Measurements from ENCODE around the gene SCGB1D4.
"Not testable (repeated sequence)": the region's sequence is repeated elsewhere in the genome, so short reads cannot be mapped to it uniquely, and the experiment has no call there.

The SCGB1D4 gene

GRCh38 chr11:62326719-62327118 is 27.8 kb upstream of the SCGB1D4 start:
- H3K27me3 ChIP-seq (ENCODE audit: insufficient read depth, poor library complexity, severe bottlenecking); DNase-seq (ENCODE audit: low read depth in 1 of 2, low spot score in 1 of 2); H3K27ac ChIP-seq (replicated peaks); H3K4me3 ChIP-seq (replicated peaks; ENCODE audit: insufficient read depth, low read length): not testable (repeated sequence)
- peak; percentile 58; the same call in 1 of the 2 replicates for TF ChIP-seq SPI1 (IDR thresholded peaks at IDR 0.05; ENCODE audit: borderline replicate concordance, low read depth)

DNA sequence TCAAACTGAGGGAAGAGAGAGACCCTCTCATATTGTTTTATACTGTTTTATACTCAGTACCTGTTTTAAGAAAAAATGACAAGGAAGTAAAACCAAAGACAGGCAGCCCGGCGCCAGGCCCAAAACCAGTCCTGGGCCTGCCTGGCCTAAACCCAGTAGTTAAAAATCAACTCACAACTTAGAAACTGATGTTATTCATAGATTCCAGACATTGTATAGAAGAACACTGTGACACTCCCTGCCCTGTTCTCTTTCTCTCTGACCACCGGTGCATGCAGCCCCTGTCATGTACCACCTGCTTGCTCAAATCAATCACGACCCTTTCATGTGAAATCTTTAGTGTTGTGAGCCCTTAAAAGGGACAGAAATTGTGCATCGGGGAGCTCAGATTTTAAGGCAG is 26.9 kb upstream of the SCGB1D4 start:
- not testable (repeated sequence) for H3K27ac ChIP-seq (replicated peaks); H3K4me3 ChIP-seq (replicated peaks; ENCODE audit: insufficient read depth, low read length); DNase-seq (ENCODE audit: low read depth in 1 of 2, low spot score in 1 of 2); H3K27me3 ChIP-seq (ENCODE audit: insufficient read depth, poor library complexity, severe bottlenecking)

DNA sequence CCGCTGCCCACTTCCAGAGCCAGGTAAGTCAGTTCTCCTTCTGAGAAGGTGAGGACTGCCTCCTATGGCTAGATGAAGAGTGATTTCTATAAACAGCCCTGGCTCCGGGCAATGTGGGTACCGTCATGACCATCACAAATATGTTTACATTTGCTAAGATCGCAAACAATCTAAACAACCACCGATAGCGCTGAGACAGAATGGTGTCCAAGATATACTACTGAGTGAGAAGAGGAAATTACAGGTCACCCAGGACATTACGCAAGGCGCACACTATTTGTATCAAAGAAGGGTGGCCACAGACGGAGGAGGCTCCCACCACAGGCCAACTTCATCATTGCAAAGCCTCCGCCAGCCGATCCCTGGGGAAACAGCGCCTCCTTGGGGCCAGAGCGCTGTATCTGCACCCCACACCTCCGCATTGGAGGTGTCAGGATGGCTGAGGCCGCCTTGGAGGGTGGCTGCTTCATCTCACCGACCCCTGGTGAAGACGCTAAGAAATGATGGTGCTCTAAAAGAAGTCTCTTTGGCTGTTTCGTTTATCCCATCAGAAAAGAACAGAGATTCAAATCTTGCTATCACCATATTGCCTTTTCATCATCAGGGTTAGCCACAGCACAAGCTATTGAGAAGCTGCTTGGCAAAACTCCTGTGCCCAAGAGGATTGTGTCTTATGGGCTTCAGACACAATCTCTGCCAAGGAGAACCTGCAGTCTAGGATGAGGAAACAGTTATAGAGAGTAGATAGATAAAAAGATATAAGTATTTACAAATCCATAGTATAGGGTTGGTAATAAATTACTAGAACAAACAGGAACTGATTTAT is 26.1 kb upstream of the SCGB1D4 start:
- Histone ChIP-seq H3K27me3 (ENCODE audit: insufficient read depth, poor library complexity, severe bottlenecking) (no peaks in the 10 kb centered on the region), H3K4me3 (replicated peaks; ENCODE audit: insufficient read depth, low read length) (no peak overlapping the region), H3K27ac (replicated peaks) (no peak overlapping the region)
- TF ChIP-seq POLR2AphosphoS5 (IDR thresholded peaks at IDR 0.05; ENCODE audit: low read depth) (no peak), SPI1 (IDR thresholded peaks at IDR 0.05; ENCODE audit: borderline replicate concordance, low read depth) (no peak), GABPA (IDR thresholded peaks at IDR 0.05; ENCODE audit: low read depth) (no peak)
- TF ChIP-seq, protein P1, sequence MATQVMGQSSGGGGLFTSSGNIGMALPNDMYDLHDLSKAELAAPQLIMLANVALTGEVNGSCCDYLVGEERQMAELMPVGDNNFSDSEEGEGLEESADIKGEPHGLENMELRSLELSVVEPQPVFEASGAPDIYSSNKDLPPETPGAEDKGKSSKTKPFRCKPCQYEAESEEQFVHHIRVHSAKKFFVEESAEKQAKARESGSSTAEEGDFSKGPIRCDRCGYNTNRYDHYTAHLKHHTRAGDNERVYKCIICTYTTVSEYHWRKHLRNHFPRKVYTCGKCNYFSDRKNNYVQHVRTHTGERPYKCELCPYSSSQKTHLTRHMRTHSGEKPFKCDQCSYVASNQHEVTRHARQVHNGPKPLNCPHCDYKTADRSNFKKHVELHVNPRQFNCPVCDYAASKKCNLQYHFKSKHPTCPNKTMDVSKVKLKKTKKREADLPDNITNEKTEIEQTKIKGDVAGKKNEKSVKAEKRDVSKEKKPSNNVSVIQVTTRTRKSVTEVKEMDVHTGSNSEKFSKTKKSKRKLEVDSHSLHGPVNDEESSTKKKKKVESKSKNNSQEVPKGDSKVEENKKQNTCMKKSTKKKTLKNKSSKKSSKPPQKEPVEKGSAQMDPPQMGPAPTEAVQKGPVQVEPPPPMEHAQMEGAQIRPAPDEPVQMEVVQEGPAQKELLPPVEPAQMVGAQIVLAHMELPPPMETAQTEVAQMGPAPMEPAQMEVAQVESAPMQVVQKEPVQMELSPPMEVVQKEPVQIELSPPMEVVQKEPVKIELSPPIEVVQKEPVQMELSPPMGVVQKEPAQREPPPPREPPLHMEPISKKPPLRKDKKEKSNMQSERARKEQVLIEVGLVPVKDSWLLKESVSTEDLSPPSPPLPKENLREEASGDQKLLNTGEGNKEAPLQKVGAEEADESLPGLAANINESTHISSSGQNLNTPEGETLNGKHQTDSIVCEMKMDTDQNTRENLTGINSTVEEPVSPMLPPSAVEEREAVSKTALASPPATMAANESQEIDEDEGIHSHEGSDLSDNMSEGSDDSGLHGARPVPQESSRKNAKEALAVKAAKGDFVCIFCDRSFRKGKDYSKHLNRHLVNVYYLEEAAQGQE (IDR thresholded peaks at IDR 0.05; ENCODE audit: insufficient replicate concordance, low read depth) = no peak
- TF ChIP-seq, protein P2, sequence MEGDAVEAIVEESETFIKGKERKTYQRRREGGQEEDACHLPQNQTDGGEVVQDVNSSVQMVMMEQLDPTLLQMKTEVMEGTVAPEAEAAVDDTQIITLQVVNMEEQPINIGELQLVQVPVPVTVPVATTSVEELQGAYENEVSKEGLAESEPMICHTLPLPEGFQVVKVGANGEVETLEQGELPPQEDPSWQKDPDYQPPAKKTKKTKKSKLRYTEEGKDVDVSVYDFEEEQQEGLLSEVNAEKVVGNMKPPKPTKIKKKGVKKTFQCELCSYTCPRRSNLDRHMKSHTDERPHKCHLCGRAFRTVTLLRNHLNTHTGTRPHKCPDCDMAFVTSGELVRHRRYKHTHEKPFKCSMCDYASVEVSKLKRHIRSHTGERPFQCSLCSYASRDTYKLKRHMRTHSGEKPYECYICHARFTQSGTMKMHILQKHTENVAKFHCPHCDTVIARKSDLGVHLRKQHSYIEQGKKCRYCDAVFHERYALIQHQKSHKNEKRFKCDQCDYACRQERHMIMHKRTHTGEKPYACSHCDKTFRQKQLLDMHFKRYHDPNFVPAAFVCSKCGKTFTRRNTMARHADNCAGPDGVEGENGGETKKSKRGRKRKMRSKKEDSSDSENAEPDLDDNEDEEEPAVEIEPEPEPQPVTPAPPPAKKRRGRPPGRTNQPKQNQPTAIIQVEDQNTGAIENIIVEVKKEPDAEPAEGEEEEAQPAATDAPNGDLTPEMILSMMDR (IDR thresholded peaks at IDR 0.05; ENCODE audit: insufficient read depth, low read length) = peak; percentile 98
- DNase-seq (ENCODE audit: low read depth in 1 of 2, low spot score in 1 of 2) = peak; percentile 63 to 95

- Histone ChIP-seq H3K4me3 (replicated peaks; ENCODE audit: insufficient read depth, low read length) (no peak overlapping the region), H3K27ac (replicated peaks) (no peak overlapping the region), H3K27me3 (ENCODE audit: insufficient read depth, poor library complexity, severe bottlenecking) (no peaks in the 10 kb centered on the region)
- no peak for TF ChIP-seq POLR2AphosphoS5 (IDR thresholded peaks at IDR 0.05; ENCODE audit: low read depth)
- TF ChIP-seq, protein P2 (IDR thresholded peaks at IDR 0.05; ENCODE audit: insufficient read depth, low read length) = no peak
- TF ChIP-seq, protein P1 (IDR thresholded peaks at IDR 0.05; ENCODE audit: insufficient replicate concordance, low read depth) = no peak
- no peak for TF ChIP-seq SPI1 (IDR thresholded peaks at IDR 0.05; ENCODE audit: borderline replicate concordance, low read depth)
- no peak for TF ChIP-seq GABPA (IDR thresholded peaks at IDR 0.05; ENCODE audit: low read depth)
- DNase-seq (ENCODE audit: low read depth in 1 of 2, low spot score in 1 of 2) = no peak
Measured at GRCh38 chr11:62322524-62322923, 23.6 kb upstream of the SCGB1D4 start.

DNA sequence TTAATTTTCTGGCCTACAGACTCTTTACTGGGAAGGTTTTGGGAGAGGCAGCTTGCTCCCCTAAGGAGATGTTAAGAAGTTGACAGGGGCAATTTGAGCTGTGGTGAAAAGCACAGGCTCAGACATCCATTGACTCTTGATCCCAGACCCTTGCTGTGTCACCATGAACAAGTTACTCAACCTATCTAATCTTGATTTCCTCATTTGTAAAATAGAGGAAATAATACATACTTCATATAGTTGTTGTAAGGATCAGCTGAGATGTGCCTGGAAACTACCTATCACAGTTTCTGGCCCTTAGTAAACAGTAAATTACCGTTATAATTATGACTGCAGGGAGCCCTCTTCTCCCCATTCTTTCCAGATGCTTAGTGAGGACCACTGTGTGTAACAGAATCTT is 16.6 kb upstream of the SCGB1D4 start:
- Histone ChIP-seq H3K27me3 (ENCODE audit: insufficient read depth, poor library complexity, severe bottlenecking) (no peaks in the 10 kb centered on the region), H3K27ac (replicated peaks) (no peak overlapping the region), H3K4me3 (replicated peaks; ENCODE audit: insufficient read depth, low read length) (no peak overlapping the region)
- TF ChIP-seq SPI1 (IDR thresholded peaks at IDR 0.05; ENCODE audit: borderline replicate concordance, low read depth) (peak; percentile 51; the same call in 1 of the 2 replicates), GABPA (IDR thresholded peaks at IDR 0.05; ENCODE audit: low read depth) (no peak)
- TF ChIP-seq, protein P2 (IDR thresholded peaks at IDR 0.05; ENCODE audit: insufficient read depth, low read length) = no peak
- no peak for DNase-seq (ENCODE audit: low read depth in 1 of 2, low spot score in 1 of 2)
